ENCODE data around the gene REX1BD. TPM values are rescaled to one million over a fixed set of nuclear protein-coding genes. Genes with fewer than 3 reads are reported as not detected.

REX1BD gene
- total and polyA plus RNA-seq, 2 of the 13 experiments (the other 11 are each of a cell fraction or from before 2014, with no cell fraction given) = 7.5 to 25.4 TPM

DNA sequence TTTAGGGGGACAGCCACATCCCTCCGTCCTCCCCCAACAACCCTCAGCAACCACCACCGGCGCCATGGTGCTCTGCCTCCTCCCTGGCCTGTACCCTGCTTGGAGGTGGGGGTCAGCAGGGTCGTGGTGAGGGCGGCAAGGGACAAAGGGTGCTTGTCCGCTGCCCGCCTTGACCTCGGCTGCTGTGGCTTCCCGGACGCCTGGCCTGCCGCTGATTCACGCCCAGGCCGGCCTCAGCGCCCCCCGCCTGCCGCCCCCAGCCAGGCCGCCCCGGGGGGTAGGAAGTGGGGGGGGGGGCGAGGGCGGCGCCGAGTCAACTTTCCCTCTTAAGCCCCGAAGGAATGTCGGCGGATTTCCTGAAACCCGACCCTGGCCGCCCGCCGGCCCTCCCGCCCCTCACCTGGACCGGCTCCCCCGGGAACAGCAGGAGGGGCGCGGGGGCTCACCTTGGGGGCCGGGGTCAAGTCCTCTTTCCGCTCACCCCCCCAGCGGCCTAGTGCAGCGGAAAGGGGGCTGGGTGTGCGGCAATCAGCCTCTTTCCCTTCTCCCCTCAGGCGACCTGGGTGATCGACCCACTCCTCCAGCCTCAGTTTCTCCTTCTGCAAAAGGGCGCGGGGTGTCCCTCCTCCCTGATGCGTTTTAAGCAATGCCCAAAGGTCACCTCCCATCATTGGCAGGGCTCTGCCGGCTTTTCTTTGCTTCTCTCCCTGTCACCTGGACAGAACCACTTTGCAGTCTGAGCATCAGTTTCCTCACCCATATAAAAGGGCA, 22.1 kb downstream of the REX1BD start (continued):
- no peak for TF ChIP-seq PRMT3 (CRISPR knock-in tag; IDR thresholded peaks at IDR 0.05; ENCODE audit: borderline replicate concordance, low read depth)
- TF ChIP-seq, protein P1, sequence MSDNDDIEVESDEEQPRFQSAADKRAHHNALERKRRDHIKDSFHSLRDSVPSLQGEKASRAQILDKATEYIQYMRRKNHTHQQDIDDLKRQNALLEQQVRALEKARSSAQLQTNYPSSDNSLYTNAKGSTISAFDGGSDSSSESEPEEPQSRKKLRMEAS (IDR thresholded peaks at IDR 0.05) = peak; percentile 67
- no peak for TF ChIP-seq ZNF224 (CRISPR knock-in tag; IDR thresholded peaks at IDR 0.05)
- TF ChIP-seq DPF2 (CRISPR knock-in tag; IDR thresholded peaks at IDR 0.05; ENCODE audit: borderline replicate concordance, low read depth) = peak; percentile 53; the same call in 1 of the 2 replicates
- TF ChIP-seq ZNF350 (CRISPR knock-in tag; IDR thresholded peaks at IDR 0.05; ENCODE audit: borderline replicate concordance, low read depth) = peak; percentile 15; the same call in 1 of the 2 replicates
- no peak for TF ChIP-seq ZNF747 (CRISPR knock-in tag; IDR thresholded peaks at IDR 0.05; ENCODE audit: borderline replicate concordance)
- TF ChIP-seq, protein P2, sequence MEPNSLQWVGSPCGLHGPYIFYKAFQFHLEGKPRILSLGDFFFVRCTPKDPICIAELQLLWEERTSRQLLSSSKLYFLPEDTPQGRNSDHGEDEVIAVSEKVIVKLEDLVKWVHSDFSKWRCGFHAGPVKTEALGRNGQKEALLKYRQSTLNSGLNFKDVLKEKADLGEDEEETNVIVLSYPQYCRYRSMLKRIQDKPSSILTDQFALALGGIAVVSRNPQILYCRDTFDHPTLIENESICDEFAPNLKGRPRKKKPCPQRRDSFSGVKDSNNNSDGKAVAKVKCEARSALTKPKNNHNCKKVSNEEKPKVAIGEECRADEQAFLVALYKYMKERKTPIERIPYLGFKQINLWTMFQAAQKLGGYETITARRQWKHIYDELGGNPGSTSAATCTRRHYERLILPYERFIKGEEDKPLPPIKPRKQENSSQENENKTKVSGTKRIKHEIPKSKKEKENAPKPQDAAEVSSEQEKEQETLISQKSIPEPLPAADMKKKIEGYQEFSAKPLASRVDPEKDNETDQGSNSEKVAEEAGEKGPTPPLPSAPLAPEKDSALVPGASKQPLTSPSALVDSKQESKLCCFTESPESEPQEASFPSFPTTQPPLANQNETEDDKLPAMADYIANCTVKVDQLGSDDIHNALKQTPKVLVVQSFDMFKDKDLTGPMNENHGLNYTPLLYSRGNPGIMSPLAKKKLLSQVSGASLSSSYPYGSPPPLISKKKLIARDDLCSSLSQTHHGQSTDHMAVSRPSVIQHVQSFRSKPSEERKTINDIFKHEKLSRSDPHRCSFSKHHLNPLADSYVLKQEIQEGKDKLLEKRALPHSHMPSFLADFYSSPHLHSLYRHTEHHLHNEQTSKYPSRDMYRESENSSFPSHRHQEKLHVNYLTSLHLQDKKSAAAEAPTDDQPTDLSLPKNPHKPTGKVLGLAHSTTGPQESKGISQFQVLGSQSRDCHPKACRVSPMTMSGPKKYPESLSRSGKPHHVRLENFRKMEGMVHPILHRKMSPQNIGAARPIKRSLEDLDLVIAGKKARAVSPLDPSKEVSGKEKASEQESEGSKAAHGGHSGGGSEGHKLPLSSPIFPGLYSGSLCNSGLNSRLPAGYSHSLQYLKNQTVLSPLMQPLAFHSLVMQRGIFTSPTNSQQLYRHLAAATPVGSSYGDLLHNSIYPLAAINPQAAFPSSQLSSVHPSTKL (CRISPR knock-in tag; IDR thresholded peaks at IDR 0.05) = peak; percentile 89; the same call in 1 of the 2 replicates
- peak; percentile 58 for TF ChIP-seq ARNTL (CRISPR knock-in tag; IDR thresholded peaks at IDR 0.05)
- no peak for TF ChIP-seq PHB2 (IDR thresholded peaks at IDR 0.05; ENCODE audit: partially characterized antibody)
- TF ChIP-seq HNF4A (CRISPR knock-in tag; IDR thresholded peaks at IDR 0.05) = peak; percentile 30; the same call in 1 of the 2 replicates
- peak; percentile 98 for TF ChIP-seq ZNF746 (CRISPR knock-in tag; IDR thresholded peaks at IDR 0.05)
- peak; percentile 43; the same call in 1 of the 2 replicates for TF ChIP-seq DMAP1 (CRISPR knock-in tag; IDR thresholded peaks at IDR 0.05)
- TF ChIP-seq ETV6 (CRISPR knock-in tag; conservative IDR thresholded peaks at IDR 0.05) = 0 out of 2 replicates have a peak, but pooled peaks have one; percentile 7
- TF ChIP-seq CBX2 (IDR thresholded peaks at IDR 0.05; ENCODE audit: low read depth, low read length) = no peak
- TF ChIP-seq CBX2 (CRISPR knock-in tag; IDR thresholded peaks at IDR 0.05; ENCODE audit: low read depth) = no peak
- 0 out of 2 replicates have a peak, but pooled peaks have one; percentile 19 for TF ChIP-seq ZNF616 (CRISPR knock-in tag; IDR thresholded peaks at IDR 0.05; ENCODE audit: low read depth)
- TF ChIP-seq BORCS8-MEF2B (CRISPR knock-in tag; IDR thresholded peaks at IDR 0.05) = 0 out of 2 replicates have a peak, but pooled peaks have one; percentile 46
- TF ChIP-seq, protein P3, sequence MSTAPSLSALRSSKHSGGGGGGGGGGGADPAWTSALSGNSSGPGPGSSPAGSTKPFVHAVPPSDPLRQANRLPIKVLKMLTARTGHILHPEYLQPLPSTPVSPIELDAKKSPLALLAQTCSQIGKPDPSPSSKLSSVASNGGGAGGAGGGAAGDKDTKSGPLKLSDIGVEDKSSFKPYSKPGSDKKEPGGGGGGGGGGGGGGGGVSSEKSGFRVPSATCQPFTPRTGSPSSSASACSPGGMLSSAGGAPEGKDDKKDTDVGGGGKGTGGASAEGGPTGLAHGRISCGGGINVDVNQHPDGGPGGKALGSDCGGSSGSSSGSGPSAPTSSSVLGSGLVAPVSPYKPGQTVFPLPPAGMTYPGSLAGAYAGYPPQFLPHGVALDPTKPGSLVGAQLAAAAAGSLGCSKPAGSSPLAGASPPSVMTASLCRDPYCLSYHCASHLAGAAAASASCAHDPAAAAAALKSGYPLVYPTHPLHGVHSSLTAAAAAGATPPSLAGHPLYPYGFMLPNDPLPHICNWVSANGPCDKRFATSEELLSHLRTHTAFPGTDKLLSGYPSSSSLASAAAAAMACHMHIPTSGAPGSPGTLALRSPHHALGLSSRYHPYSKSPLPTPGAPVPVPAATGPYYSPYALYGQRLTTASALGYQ (CRISPR knock-in tag; IDR thresholded peaks at IDR 0.05) = peak; percentile 82; the same call in 1 of the 2 replicates
- TF ChIP-seq HNF4G (IDR thresholded peaks at IDR 0.05; ENCODE audit: borderline replicate concordance, low read depth, low read length) = 0 out of 2 replicates have a peak, but pooled peaks have one; percentile 52
- TF ChIP-seq HNF4G (CRISPR knock-in tag; IDR thresholded peaks at IDR 0.05; ENCODE audit: borderline replicate concordance, low read depth) = peak; percentile 68
- TF ChIP-seq XRCC5 (optimal IDR thresholded peaks at IDR 0.05; ENCODE audit: low read length) = peak; percentile 11
- no peak for TF ChIP-seq ZNF570 (CRISPR knock-in tag; IDR thresholded peaks at IDR 0.05; ENCODE audit: borderline replicate concordance)
- 0 out of 2 replicates have a peak, but pooled peaks have one; percentile 26 for TF ChIP-seq KLF9 (CRISPR knock-in tag; IDR thresholded peaks at IDR 0.05; ENCODE audit: low read depth)
- TF ChIP-seq HDAC1 (CRISPR knock-in tag; IDR thresholded peaks at IDR 0.05) = peak; percentile 94
